HG02840 (cell line): ENCODE data around the gene ZFAND6.
A peak's percentile ranks its signal among the peaks of the same experiment; 100 is the strongest.
"Not testable (repeated sequence)": the region's sequence is repeated elsewhere in the genome, so short reads cannot be mapped to it uniquely, and the experiment has no call there.

Source experiments
- ATAC-seq: cut with Tn5 transposase; IDR thresholded peaks from one replicate; pipeline ENCODE4 v1.9.1; 2021; ENCODE audit warnings: mild to moderate bottlenecking, moderate library complexity, moderate number of reproducible peaks; ENCODE audit not compliant: unreplicated experiment, low FRiP score

Gene ZFAND6

GRCh38 chr15:80058851-80059785, at the start of gene ZFAND6:
TSS of gene ZFAND6 (plus strand) at chr15:80059676. CDS start at chr15:80120345, 60,669 bp downstream.
- peak; percentile 80 for ATAC-seq

- ATAC-seq, result no peak
Observed at GRCh38 chr15:80010131-80010673, 49.3 kb upstream of the ZFAND6 start.

- not testable (repeated sequence) for ATAC-seq
Observed at GRCh38 chr15:80011041-80011523, 48.4 kb upstream of the ZFAND6 start.

- no peak for ATAC-seq
Observed at GRCh38 chr15:80011596-80011995, 47.9 kb upstream of the ZFAND6 start.

GRCh38 chr15:80012060-80012726, 47.3 kb upstream of the ZFAND6 start:
- ATAC-seq, result no peak

- not testable (repeated sequence) for ATAC-seq
Observed at GRCh38 chr15:80014186-80014585, 45.3 kb upstream of the ZFAND6 start.

GRCh38 chr15:80015156-80015555, 44.3 kb upstream of the ZFAND6 start:
- no peak for ATAC-seq

GRCh38 chr15:80016506-80016905, 43.0 kb upstream of the ZFAND6 start:
- ATAC-seq, result not testable (repeated sequence)

GRCh38 chr15:80017139-80017538, 42.3 kb upstream of the ZFAND6 start:
- ATAC-seq, result not testable (repeated sequence)

- no peak for ATAC-seq
Observed at GRCh38 chr15:80019168-80019745, 40.2 kb upstream of the ZFAND6 start.

GRCh38 chr15:80020149-80020548, 39.3 kb upstream of the ZFAND6 start:
- ATAC-seq, result not testable (repeated sequence)

- ATAC-seq, result no peak
Observed at GRCh38 chr15:80020731-80021130, 38.7 kb upstream of the ZFAND6 start.

GRCh38 chr15:80026310-80026709, 33.2 kb upstream of the ZFAND6 start:
- no peak for ATAC-seq

GRCh38 chr15:80026754-80027153, 32.7 kb upstream of the ZFAND6 start:
- no peak for ATAC-seq

GRCh38 chr15:80028937-80029336, 30.5 kb upstream of the ZFAND6 start:
- no peak for ATAC-seq

- ATAC-seq, result no peak
Observed at GRCh38 chr15:80031841-80032240, 27.6 kb upstream of the ZFAND6 start.

- no peak for ATAC-seq
Observed at GRCh38 chr15:80034629-80035028, 24.8 kb upstream of the ZFAND6 start.

- no peak for ATAC-seq
Observed at GRCh38 chr15:80036071-80036470, 23.4 kb upstream of the ZFAND6 start.

- no peak for ATAC-seq
Observed at GRCh38 chr15:80041494-80042253, 17.8 kb upstream of the ZFAND6 start.

GRCh38 chr15:80042568-80042967, 16.9 kb upstream of the ZFAND6 start:
- no peak for ATAC-seq
